ENCODE measurements around the gene S100B. TPM values are rescaled to one million over a fixed set of nuclear protein-coding genes. Genes with fewer than 3 reads are reported as not detected.

Gene S100B
- not detected in 2 replicates for total RNA-seq

DNA sequence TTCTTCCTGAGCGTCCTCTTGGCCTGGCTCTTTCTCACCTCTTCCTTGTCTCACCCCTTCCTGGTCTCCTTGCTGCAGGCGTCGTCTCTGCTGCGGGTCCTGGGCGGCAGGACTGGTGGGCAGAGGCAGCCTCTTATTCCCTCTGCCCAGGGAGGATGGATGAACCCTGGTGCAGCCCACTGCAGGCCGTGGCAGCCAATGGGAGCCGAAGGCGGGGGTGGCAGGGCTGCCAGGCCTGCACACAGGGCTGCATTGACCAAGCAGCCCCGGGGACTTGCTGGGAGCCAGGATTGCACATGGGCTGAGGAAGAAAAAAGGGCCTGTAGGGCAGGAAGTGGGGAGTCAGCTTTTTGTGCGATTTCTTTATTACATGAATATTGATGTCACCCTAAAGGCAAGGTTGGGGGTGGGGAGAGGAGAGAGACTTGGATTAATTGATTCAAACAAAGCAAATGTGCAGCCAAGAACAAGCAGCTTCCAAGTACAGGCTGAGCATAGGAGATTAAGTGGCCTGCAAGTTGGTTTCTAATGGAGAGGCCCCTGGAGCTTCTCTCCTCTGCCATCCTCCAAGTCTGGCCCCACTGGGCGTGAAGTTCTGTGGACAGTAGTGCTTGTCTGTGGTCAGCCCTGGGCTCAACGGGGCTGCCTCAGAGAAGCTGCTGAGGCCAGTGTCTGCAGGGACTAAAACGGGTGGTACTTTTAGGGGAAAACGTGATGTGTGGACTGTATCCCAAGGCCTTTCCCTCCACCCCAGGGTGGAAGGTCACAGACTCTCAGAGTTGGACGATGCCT lies at the start of gene S100B:
Gene S100B (minus strand): TSS at position 108 of the 792 bp plus-strand sequence. CDS start 2,667 bp downstream, outside the sequence.
- H3K27me3 ChIP-seq (ENCODE audit: control insufficient read depth, insufficient read depth, low read length): peaks cover 7% of the 10 kb centered on the region
- no peak for DNase-seq (ENCODE audit: low read depth)
- no peak within 1 kb of the TSS for H3K4me3 ChIP-seq (ENCODE audit: low read depth, low read length)
- no peaks in the 10 kb centered on the region for H3K36me3 ChIP-seq (ENCODE audit: control insufficient read depth, insufficient read depth, low read length)
- no peak for TF ChIP-seq CTCF (IDR thresholded peaks at IDR 0.05; ENCODE audit: insufficient read depth, low read length, poor library complexity, severe bottlenecking)

DNA sequence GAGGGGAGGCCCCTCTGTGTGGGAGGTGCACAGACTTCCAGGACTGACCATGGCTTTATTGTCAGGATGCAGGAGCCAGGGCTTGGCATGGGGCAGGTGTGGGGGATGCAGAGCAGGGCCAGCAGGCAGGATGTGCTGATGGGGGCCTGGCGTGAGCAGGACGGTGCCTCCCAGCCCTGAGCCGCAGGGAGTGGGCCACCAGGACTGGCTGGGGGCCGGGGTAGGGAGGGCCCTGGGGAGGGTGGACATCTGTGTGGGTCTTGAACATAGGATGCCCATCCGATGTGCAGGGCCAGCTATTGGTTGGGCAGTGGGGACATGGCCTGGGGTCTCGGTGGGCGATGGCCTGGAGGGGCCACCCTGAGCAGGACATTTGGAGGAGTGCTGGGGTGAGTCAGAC lies 46.2 kb upstream of the S100B start:
- Histone ChIP-seq H3K4me3 (ENCODE audit: low read depth, low read length) (no peak overlapping the region), H3K27me3 (ENCODE audit: control insufficient read depth, insufficient read depth, low read length) (no peaks in the 10 kb centered on the region), H3K36me3 (ENCODE audit: control insufficient read depth, insufficient read depth, low read length) (no peaks in the 10 kb centered on the region)
- no peak for DNase-seq (ENCODE audit: low read depth)
- TF ChIP-seq CTCF (IDR thresholded peaks at IDR 0.05; ENCODE audit: insufficient read depth, low read length, poor library complexity, severe bottlenecking): no peak

DNA sequence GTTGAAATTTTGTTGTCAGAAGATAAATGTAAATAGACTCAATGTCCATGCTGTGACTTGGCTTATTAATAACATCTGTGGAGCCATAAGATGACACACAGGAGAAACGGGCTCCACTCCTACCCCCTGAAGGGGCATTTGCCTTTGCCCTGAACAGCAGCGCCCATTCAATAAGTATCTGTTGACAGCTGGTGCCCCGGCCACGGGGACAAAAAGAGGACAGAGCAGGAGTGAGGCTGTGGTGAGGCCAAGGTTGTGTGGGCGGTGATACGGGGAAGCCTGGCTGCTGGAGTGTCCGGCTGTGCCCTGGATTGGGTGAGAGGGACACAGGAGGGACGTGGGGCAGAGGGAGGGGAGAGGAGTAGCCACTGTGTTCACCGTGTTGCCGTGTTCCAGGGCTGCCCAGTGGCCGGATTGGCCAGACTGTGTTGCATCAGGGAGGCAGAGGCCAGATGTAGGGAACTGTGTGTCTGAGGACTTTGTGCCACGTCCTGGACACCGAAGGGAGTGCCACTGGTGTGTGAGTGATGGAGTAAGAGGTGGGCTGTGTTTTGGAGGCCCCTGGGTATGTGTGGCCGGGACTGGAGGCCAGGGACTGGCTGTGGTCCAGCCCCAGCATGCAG lies 45.7 kb upstream of the S100B start:
- no peak for DNase-seq (ENCODE audit: low read depth)
- Histone ChIP-seq H3K36me3 (ENCODE audit: control insufficient read depth, insufficient read depth, low read length) (no peaks in the 10 kb centered on the region), H3K4me3 (ENCODE audit: low read depth, low read length) (no peak overlapping the region), H3K27me3 (ENCODE audit: control insufficient read depth, insufficient read depth, low read length) (no peaks in the 10 kb centered on the region)
- TF ChIP-seq CTCF (IDR thresholded peaks at IDR 0.05; ENCODE audit: insufficient read depth, low read length, poor library complexity, severe bottlenecking): no peak

DNA sequence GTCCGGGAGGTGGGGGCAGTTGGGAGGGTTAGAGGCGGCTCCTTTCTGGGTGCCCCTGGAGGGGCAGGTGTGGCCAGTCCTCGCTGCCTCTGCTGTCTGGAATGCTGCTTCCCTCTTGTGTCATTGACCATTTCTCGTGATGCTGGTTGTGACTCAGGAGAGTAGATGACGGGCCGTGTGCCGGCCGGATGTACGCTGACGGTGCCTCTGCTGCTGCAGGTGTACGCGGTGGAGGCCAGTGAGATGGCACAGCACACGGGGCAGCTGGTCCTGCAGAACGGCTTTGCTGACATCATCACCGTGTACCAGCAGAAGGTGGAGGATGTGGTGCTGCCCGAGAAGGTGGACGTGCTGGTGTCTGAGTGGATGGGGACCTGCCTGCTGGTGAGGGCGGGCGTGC lies 44.5 kb upstream of the S100B start:
- Histone ChIP-seq H3K36me3 (ENCODE audit: control insufficient read depth, insufficient read depth, low read length) (no peaks in the 10 kb centered on the region), H3K27me3 (ENCODE audit: control insufficient read depth, insufficient read depth, low read length) (no peaks in the 10 kb centered on the region), H3K4me3 (ENCODE audit: low read depth, low read length) (no peak overlapping the region)
- DNase-seq (ENCODE audit: low read depth): no peak
- no peak for TF ChIP-seq CTCF (IDR thresholded peaks at IDR 0.05; ENCODE audit: insufficient read depth, low read length, poor library complexity, severe bottlenecking)

GRCh38 chr21:46648539-46648938 lies 43.7 kb upstream of the S100B start:
- no peaks in the 10 kb centered on the region for H3K27me3 ChIP-seq (ENCODE audit: control insufficient read depth, insufficient read depth, low read length)
- no peaks in the 10 kb centered on the region for H3K36me3 ChIP-seq (ENCODE audit: control insufficient read depth, insufficient read depth, low read length)
- no peak for TF ChIP-seq CTCF (IDR thresholded peaks at IDR 0.05; ENCODE audit: insufficient read depth, low read length, poor library complexity, severe bottlenecking)
- no peak for DNase-seq (ENCODE audit: low read depth)
- H3K4me3 ChIP-seq (ENCODE audit: low read depth, low read length): no peak overlapping the region
